H1 (cell line): ENCODE measurements around the gene LYL1. TPM values are rescaled to one million over a fixed set of nuclear protein-coding genes. Genes with fewer than 3 reads are reported as not detected.

Experiments used
- BCL11A ChIP-seq, 2 experiments: IDR thresholded peaks; one replicate each; pipeline ENCODE4 v1.6.1; 2011; ENCODE audit warnings: low read depth in 2 of 2, low read length in 2 of 2, mild to moderate bottlenecking in 2 of 2
- CBX5 ChIP-seq: fragments of 300-800, 300-1000 bp; sonication (generic); IDR thresholded peaks from 2 replicates; pipeline ENCODE4 v1.7.1; 2016; ENCODE audit warnings: antibody characterized with exemption, low read length, low read depth
- CBX8 ChIP-seq: fragments of 300-800, 300-1000 bp; sonication (generic); IDR thresholded peaks from 2 replicates; pipeline ENCODE4 v1.7.1; 2016; ENCODE audit warnings: low read depth, low read length, borderline replicate concordance
- EZH2 ChIP-seq: fragments of 200-600 bp; sonication (generic); IDR thresholded peaks from 2 replicates; pipeline ENCODE4 v1.7.1; 2012; ENCODE audit warnings: low read depth, mild to moderate bottlenecking, moderate library complexity, low read length, inconsistent platforms; ENCODE audit not compliant: severe bottlenecking
- GTF2F1 ChIP-seq: IDR thresholded peaks from 2 replicates; pipeline ENCODE4 v1.6.1; 2012; ENCODE audit warnings: low read depth, low read length, improper control_type of control experiment, borderline replicate concordance
- HDAC2 ChIP-seq, 2 experiments: fragments of 300-600 bp in 1 of 2; sonication (generic) in 1 of 2; IDR thresholded peaks; 2 replicates each; pipeline ENCODE4 v1.6.1; 2011 to 2012; ENCODE audit warnings: low read depth in 2 of 2, low read length in 2 of 2, mild to moderate bottlenecking in 2 of 2, moderate library complexity in 2 of 2, borderline replicate concordance in 1 of 2, inconsistent platforms in 1 of 2
- HDAC6 ChIP-seq: IDR thresholded peaks from one replicate; pipeline ENCODE4 v1.7.1; 2012; ENCODE audit warnings: low read depth, mild to moderate bottlenecking, inconsistent platforms, low read length, moderate library complexity
- NRF1 ChIP-seq: IDR thresholded peaks from 2 replicates; pipeline ENCODE4 v1.6.1; 2011; ENCODE audit warnings: mild to moderate bottlenecking, low read depth, low read length, improper control_type of control experiment
- PHF8 ChIP-seq: fragments of 200-600 bp; sonication (generic); conservative IDR thresholded peaks from 2 replicates; pipeline ENCODE4 v1.7.1; 2012; ENCODE audit warnings: low read depth, mild to moderate bottlenecking, inconsistent platforms, low read length, moderate library complexity
- POLR2AphosphoS5 ChIP-seq: IDR thresholded peaks from 2 replicates; pipeline ENCODE4 v1.6.1; 2011; ENCODE audit warnings: low read depth, low read length
- RNF2 ChIP-seq: fragments of 200-900, 300-1000 bp; sonication (generic); IDR thresholded peaks from 2 replicates; pipeline ENCODE4 v1.7.1; 2016; ENCODE audit warnings: borderline replicate concordance, low read depth, mild to moderate bottlenecking, antibody characterized with exemption, low read length; ENCODE audit not compliant: poor library complexity, severe bottlenecking; ENCODE audit errors: missing control alignments
- SP1 ChIP-seq: IDR thresholded peaks from 2 replicates; pipeline ENCODE4 v1.6.1; 2011; ENCODE audit warnings: low read depth, low read length
- SP4 ChIP-seq: IDR thresholded peaks from 2 replicates; pipeline ENCODE4 v1.6.1; 2012; ENCODE audit warnings: low read length, inconsistent platforms
- TEAD4 ChIP-seq: IDR thresholded peaks from 2 replicates; pipeline ENCODE4 v1.6.1; 2012; ENCODE audit warnings: low read depth, low read length, inconsistent platforms, mixed read lengths
- YY1 ChIP-seq: IDR thresholded peaks from 2 replicates; pipeline ENCODE4 v1.6.1; 2011; ENCODE audit warnings: low read depth, mild to moderate bottlenecking, low read length
- polyA plus RNA-seq, 7 experiments: library from polyadenylated mRNA; depleted of rRNA in 3 of 7; stranded (reverse) in 5 of 7; unstranded in 2 of 7; fragments of >200 nt in 5 of 7; fragments of 200-250 nt in 2 of 7; gene quantifications; 1 replicate in 5 of 7; 2 replicates in 1 of 7; 4 replicates in 1 of 7; pipeline versions ENCODE4 v1.2.1 to v1.2.3, GENCODE V29; 2011 to 2013; ENCODE audit warnings: missing spikeins in 2 of 7, mixed read lengths in 2 of 7
- total RNA-seq: library from RNA; stranded (reverse); fragmentation: NEBNext Ultra II Directional; extraction: Animal tissue kit (Norgen Biotek cat#: 25700); gene quantifications from 2 replicates; pipeline ENCODE4 v1.2.1, GENCODE V29; 2021
- TF ChIP-seq, protein P1 (sequence below), 3 experiments: IDR thresholded peaks; 1 replicate in 2 of 3; 2 replicates in 1 of 3; pipeline versions ENCODE4 v1.5.1 to v1.6.1; 2011; ENCODE audit warnings: low read length in 3 of 3, mild to moderate bottlenecking in 3 of 3, inconsistent platforms in 2 of 3, low read depth in 1 of 3, moderate library complexity in 1 of 3; ENCODE audit not compliant: insufficient read depth in 1 of 3; ENCODE audit errors: control extremely low read depth in 1 of 3

Gene LYL1
- total and polyA plus RNA-seq, 2 of the 8 experiments (the other 6 are each of a cell fraction or from before 2014, with no cell fraction given): 0.58 to 0.76 TPM

DNA sequence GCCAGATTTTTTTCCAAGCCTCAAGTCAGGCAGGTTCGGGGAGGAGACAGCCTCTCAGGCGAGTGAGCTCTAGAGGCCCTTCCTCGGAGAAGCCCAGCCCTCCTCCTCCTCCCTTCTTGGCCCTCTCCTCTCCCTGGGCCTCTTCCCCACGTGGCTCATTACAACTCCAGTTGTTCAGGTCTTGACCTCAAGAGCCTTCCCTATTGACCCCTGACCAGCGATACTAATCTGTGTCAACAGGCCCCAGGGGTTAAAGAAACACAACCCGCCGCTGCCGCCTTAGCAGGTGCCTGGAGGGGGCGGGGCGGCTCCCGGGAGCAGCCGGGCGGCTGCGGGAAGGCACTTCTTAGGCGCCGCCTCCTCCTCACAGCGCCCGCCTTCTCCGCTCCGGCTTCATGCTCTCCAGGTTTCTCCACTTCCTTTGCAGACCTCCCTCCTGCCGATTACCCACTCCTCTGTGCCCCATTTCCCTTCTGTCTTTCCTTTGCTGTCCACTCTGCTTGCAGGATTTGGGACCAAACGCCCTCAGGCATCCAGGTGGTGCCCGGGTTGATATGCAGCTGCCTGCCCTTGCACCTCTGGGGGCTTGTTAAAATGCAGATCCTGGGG lies 51.0 kb downstream of the LYL1 start (continued):
- no peak for TF ChIP-seq GTF2F1
- TF ChIP-seq YY1: 0 out of 2 replicates have a peak, but pooled peaks have one; percentile 46
- TF ChIP-seq TEAD4: no peak
- no peak for TF ChIP-seq HDAC6
- TF ChIP-seq SP1: peak; percentile 64; the same call in 1 of the 2 replicates
- TF ChIP-seq, protein P1, sequence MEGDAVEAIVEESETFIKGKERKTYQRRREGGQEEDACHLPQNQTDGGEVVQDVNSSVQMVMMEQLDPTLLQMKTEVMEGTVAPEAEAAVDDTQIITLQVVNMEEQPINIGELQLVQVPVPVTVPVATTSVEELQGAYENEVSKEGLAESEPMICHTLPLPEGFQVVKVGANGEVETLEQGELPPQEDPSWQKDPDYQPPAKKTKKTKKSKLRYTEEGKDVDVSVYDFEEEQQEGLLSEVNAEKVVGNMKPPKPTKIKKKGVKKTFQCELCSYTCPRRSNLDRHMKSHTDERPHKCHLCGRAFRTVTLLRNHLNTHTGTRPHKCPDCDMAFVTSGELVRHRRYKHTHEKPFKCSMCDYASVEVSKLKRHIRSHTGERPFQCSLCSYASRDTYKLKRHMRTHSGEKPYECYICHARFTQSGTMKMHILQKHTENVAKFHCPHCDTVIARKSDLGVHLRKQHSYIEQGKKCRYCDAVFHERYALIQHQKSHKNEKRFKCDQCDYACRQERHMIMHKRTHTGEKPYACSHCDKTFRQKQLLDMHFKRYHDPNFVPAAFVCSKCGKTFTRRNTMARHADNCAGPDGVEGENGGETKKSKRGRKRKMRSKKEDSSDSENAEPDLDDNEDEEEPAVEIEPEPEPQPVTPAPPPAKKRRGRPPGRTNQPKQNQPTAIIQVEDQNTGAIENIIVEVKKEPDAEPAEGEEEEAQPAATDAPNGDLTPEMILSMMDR (IDR thresholded peaks at IDR 0.05; ENCODE audit: control extremely low read depth in 1 of 3, insufficient read depth in 1 of 3, low read depth in 1 of 3, low read length in 3 of 3): no peak
- peak; percentile 40 for TF ChIP-seq EZH2
- no peak for TF ChIP-seq BCL11A (IDR thresholded peaks at IDR 0.05; ENCODE audit: low read depth in 2 of 2, low read length in 2 of 2)
- no peak for TF ChIP-seq HDAC2 (IDR thresholded peaks at IDR 0.05; ENCODE audit: borderline replicate concordance in 1 of 2, low read depth in 2 of 2, low read length in 2 of 2)
- no peak for TF ChIP-seq PHF8
- TF ChIP-seq POLR2AphosphoS5: no peak
- no peak; the same call in 1 of the 2 replicates for TF ChIP-seq SP4
- TF ChIP-seq NRF1: no peak
- no peak for TF ChIP-seq CBX8
- no peak for TF ChIP-seq CBX5
- TF ChIP-seq RNF2: no peak
